HG02798 (cell line): ENCODE data around the gene WDR27.
"Not testable (repeated sequence)": the region's sequence is repeated elsewhere in the genome, so short reads cannot be mapped to it uniquely, and the experiment has no call there.

Experiments used
- ATAC-seq: cut with Tn5 transposase; IDR thresholded peaks from one replicate; pipeline ENCODE4 v1.9.1; 2021; ENCODE audit warnings: mild to moderate bottlenecking; ENCODE audit not compliant: unreplicated experiment, poor library complexity

The WDR27 gene

DNA sequence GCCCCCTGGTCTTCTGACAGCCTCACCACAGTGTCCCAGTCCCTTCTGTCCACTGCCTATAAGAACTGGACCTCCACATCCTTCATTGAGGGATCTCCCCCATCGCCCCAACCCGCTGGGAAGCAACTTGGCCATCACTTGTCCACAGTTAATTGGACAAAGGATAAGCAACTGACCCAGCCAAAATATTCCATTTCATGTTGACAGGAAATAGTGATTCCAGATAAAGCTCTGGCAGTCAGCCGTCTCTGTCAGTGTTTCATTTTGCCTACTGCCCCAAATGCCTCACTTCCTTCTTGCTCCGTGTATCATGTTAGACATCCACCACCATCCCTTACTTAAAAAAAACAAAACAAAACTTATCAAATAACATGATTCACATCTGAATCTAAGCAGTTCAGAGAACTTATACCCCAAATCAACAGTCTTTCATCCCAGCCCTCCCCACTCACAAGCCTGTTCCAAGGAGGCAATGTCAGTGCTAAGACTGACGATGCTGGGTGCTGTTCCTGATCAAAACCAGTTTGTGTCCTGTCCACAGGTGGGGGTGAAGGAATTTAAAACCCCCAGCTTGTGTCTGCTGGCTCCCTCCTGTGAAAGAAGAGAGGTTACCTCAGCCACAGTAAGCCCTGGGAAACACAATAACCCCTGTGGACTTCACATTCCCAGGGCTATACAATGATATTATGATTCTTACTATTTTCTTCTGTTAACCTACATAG, 162.5 kb downstream of the WDR27 start:
- no peak for ATAC-seq

DNA sequence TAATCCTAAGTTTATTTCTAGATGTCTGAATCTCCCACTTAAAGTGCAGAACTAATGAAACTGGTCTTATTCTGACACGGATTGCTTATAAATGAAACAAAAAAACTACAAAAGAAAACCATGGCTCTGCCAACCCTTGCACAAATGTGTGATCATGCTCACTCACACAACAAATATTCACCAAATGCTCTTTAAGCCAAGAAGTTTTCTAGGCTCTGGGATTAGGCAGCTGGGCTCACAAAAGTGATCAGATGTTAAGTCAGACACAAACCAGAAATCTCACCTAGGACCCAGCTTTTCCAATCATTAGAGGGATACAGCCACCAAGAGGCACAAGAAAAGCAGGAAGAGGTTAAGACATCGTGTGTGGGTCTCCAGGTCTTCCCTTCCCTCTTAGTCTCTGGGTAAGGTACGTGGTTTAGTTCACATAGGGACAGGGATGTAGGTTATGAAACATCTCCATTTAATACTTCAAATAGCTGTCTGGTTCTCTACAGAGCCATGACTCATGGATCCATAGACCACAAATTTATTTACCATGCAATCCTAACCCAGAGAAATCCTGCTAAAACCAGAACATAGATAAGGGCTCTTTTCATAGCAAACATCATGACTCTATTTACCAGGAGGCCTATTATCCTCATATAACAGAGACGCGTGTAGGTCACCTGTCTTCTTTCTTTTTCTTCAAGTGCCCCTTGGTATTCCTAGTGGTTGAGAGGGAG, 165.2 kb downstream of the WDR27 start:
- no peak for ATAC-seq

DNA sequence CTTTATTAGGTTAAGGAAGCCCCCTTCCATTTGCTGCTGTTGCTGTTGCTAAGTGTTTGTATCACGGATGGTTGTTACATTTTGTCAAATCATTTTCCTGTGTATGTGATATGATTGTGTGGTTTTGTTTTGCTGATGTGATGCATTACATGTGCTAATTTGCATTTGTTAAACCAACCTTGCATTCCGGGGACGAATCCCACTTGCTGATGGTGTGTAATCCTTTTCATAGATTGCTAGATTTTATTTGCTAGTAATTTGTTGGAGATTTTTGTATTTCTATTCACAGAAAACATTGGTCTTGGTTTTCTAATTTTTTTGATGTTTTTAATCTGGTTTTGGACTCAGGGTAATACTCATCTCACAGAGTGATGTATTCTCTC, 167.8 kb downstream of the WDR27 start:
- no peak for ATAC-seq

DNA sequence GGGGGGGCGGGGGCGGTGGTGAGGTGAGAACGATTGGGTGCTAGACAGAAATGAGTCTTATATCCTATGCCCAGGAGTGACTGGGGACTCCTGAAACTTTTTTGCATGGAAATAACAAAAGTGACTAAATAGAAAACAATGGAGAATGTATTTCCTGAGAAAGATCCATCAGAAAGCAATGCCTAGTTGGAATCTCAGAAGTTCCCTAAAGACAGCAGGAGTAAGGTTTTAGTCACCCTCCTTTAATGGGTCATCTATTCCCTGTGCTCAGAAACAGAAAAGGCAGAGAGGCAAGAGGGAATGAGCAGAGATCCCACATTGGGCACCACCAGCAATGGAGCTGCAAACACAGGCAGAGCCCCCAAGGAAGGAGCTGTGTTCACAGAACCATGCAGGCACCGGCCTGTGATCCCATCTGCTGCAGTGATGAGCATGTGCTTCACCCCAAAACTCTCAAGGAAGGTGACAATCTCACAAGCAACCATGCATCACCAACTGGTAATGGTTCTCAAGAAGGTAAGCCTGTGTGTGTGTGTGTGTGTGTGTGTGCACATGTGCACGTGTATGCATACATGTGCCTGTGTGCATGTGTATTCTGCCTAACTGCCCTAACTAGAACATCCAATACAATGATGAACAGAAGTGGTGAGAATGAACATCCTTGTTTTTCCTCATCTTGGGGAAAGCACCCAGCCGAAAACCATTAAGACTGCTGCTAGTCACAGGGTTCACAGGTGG, 168.4 kb downstream of the WDR27 start:
- ATAC-seq, result no peak

DNA sequence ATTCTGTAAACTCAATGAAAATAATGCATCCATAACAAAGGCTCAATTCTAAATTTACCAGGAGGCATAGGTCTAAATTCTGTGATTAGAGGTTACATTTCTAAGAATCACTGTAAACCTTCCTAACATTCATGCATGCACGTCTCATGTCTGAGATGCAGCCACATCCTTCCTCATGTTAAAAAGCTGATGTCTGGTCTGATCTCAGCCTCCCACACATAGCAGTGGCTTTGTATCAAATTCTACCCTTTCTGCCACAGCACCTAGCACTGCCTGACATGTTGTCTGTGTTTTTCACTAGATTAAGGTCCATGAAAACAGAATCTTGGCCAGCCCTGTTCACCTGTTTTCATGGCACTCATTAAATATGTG, 171.1 kb downstream of the WDR27 start:
- no peak for ATAC-seq

DNA sequence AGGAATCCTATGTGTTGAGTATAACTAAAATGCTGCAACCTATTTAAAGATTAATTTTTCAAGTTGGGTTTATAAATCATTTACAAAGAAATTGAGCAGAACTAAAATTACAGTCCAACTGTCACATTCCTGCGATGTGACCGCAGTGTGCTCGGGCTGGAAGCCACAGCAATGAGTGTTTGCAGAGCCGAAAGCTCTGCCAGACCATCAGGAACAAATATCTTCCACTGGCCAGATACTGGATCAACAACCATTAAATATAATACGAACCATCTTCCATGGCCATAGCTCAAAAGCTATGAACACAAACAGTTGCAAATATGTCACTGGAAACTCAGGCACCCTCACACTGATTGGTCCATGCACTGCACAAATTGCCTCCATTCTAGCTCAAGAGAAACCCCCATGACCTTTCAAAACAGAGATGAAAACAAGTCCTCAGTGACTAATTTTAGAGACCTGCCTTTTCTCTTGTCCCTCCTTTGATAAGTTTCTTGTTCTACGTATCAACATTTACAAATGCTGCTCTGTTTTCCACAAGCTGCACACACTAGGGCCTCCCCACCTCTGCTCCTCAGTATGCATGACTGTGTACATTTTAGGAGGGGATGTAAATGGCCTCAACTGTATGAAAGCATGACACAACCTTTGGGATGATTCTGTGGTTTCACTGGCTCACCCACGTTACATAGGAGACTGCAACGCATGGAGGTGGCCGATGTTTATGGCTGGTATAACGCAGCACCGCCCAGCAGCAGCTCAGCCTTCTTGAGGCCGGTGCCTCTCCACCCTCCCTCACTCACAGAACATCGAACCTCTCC, 171.7 kb downstream of the WDR27 start:
- no peak for ATAC-seq

DNA sequence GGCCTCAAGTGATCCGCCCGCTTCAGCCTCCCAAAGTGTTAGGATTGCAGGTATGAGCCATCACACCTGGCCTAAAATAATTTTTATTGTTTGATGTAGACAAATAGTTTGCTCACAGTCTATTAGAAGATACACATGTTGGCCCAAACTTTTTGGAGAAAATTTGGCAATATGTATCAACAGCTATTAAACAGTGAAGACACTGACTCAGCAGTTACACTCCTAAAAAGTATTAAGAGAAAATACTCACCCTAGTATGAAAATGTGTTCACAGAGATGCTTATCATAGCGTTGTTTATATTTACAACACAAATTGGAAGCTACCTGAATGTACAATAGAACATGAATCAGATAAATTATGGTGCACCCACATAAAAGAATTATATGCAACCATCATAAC, 173.1 kb downstream of the WDR27 start:
- no peak for ATAC-seq

DNA sequence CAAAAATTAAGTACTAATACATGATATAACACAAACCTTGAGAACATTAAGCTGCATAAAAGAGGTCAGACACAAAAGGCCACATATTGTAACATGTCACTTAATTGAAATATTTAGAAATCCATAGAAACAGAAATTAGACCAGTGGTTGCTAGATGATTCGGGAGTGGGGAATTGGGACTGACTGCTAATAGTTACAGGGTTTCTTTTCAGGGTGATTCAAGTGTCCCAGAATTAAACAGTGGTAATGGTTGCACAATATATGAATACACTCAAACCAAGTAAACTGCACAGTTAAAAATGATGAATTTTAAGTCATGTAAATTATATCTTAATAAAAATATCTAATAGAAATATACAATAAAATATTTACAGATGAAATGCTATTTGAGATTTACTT, 174.5 kb downstream of the WDR27 start:
- ATAC-seq, result no peak

DNA sequence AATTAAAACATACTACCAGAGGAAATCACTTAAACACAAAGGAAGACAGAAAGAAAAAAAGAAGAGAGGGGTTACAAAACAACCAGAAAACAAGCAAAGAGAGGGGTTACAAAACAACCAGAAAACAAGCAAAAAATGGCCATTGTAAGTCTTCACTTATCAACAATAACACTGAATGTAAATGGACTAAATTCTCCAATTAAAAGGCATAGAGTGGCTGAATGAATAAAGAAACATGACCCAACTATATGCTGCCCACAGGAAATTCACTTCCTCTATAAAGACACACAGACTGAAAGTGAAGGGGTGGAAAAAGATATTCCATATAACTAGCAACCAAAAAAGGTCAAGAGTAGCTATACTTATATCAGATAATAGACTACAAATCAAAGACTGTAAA, 180.0 kb downstream of the WDR27 start:
- no peak for ATAC-seq

DNA sequence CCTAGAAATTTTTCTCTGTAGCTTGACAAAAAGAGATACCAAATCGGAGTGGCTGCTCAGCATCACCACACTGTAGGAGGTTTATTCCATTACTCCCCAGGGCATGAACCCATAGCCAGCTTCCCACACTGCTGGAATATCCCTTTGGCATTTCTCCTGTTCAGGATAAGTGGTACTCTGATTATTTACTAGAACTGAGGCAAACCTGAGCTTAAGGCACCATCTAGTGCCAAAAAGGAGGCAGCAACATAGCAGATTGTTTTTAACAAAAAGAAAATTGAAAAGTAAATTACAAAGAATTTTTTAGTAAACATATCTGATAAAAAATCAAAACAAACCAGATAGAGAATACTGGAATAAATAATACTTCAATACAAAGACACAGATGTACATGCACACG, 181.7 kb downstream of the WDR27 start:
- ATAC-seq, result no peak

DNA sequence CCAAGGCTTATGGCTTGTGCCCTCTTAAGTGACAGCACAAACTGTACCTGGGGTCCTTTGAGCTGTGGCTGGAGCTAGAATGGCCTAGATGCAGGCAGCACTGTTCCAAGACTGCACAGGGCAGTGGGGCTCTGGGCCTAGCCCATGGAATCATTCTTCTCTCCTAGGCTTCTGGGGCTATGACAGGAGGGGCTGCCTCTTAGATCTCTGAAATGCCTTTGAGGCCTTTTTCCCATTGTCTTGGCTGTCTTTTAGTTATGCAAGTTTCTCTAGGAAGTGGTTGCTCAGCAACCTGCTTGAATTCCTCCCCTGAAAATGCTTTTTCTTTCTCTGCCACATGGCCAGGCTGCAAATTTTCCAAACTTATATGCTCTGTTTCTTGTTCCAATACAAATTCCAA, 183.4 kb downstream of the WDR27 start:
- ATAC-seq, result no peak

DNA sequence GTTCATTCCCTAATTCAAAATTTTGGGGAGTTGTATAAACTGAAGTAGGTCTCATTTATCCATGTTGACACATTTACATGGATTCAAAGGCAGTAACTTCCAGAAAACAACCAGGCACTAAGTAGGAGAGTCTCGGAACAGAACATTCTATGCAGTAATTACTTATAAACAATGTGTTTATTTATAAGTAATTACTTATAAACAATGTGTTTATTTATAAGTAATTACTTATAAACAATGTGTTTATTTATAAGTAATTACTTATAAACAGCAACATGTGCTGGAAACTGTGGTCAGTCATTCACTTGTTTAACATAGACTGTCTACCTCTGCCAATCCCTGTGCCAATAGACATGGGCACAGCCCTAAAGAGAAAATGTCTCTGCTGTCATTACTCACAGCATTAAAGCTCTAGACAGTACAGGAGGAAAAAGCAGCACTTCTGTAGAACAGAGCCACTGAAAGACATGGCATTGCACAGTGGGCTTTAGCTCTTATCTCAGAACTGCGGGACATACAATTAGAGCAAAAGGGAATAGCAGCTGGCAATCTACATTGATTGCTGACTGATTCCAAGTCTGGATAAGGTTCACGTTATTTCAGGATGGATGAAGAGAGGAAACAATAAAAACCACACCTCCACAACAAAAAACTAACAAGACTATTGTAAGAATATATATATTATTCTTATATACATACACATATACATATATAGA, 188.2 kb downstream of the WDR27 start:
- ATAC-seq, result no peak

DNA sequence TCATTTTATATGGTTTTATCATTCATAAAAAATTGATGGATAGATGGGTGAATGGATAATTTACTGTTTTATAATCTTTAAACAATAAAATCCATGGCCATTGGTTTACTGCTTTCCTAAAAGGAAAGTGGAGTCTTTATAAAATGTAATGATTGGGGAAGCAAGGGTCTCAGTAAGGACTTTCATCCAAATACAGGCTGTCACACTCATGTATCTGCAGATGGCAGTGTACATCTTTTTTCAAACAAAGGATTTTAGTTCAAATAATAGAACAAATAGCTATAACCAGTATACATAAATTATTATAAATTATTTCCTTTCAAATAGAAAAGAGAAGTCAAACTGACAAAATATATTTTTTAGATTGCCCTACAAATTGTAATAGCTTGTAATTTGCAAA, 190.0 kb downstream of the WDR27 start:
- ATAC-seq, result not testable (repeated sequence)

DNA sequence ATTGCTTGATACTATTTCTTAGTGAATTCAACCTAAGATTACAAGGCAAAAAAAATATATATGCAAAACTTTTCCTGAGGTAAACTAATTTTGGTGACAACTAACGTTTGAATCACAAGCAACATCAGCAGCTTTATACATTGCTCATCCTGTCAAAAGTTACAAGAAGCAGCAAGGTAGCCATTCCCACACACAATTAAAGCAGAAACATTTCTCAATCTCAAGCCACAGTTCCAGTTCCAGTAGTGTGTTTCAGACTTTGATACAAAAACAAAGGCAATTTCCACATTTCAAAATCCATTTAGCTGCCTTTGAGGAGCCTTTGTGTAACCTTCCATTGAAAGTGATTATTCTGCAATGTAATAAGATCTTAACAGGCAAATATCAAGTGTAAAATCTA, 191.0 kb downstream of the WDR27 start:
- no peak for ATAC-seq

DNA sequence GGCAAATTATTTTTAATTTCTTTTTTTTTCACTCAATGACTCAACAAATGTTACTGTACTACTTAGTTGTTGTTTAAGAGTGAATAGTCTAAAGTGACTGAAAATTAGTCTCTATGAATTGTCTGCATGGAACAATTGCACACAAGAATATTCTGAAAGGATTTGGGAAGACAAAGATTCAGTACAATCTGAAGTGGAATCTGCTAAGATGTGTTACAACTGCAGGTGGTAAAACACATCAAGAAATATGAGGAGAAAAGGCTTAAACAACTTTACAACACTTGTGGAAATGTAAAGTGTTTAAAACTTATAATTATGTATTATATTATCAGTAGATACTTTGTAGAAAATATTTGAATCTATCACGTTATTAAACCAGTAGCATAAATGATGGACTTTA, 193.4 kb downstream of the WDR27 start:
- no peak for ATAC-seq

DNA sequence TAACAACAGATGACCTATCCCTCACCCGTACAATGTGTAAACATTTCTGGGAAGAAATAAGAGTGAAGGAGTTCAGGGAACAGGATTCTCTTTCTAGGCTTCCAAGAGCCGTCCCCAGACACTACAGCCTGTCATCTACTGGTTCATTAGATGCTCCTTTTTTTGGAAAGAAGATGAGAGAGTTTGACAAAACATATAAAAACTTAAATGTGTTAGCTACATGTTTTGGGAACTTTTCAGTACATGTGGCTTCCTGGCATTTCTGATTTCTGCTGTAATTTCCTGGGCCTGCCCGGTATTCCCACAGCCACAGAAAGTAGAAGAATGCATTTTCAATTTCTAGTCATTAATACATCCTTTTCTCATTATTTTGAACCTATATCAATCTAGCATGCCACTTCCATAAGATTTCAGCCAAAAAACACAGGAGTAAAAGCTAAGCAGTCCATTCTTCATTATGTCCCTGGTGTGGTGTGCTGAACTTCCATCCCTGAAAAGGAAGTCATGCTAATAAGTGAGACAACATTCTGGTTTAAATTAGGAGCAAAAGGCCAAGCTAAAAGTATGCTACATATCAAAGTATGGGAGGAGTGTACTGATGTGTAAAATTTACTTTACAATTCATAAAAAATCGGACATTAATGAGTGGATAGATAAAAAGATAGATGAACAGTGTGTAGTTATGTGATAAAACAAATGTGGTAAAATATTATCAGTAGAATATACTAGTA, 198.2 kb downstream of the WDR27 start:
- ATAC-seq, result no peak

DNA sequence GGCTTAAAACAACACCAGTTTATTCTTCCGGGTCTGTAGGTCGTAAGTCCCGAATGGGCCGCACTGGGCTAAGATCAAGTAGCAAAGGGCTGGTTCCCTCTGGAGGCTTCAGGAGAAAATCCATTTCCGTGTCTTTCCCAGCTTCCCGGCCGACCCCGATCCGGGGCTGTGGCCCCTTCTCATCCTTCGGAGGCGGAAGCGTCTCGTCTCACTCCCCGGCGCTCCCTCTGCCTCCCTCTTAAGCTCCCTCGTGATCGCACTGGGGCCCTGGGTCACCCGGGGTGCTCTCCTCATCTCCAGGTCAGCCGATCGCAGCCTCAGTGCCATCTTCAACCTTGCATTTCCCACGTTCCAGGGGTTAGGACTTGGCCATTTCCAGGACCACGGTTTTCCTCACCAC, 199.4 kb downstream of the WDR27 start:
- no peak for ATAC-seq

DNA sequence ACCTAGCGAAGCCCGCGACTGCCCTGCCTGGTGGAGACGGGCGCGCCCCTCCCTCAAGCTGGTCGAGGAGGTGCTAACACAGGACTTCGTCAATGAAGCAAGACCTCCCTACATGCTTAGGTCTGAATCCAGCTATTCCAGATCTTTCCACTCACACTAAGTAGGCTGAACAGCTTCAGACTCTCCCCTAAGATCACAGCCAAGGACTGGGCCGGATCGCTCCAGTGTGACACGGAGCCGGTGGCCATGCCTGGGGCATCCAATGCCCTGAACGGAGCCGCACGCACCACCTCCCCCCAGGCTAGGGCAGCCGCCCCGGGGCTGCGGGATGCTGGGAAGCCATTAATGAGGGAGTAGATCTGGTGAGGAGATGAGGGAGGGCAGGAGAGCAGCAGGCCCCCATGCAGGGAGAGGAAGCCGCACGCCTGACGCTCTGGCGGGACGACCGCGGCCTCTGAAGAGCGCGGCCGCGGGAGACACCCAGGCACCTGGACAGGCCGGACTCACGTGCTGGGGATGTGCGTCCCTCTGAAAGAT, 200.0 kb downstream of the WDR27 start:
- ATAC-seq, result no peak

DNA sequence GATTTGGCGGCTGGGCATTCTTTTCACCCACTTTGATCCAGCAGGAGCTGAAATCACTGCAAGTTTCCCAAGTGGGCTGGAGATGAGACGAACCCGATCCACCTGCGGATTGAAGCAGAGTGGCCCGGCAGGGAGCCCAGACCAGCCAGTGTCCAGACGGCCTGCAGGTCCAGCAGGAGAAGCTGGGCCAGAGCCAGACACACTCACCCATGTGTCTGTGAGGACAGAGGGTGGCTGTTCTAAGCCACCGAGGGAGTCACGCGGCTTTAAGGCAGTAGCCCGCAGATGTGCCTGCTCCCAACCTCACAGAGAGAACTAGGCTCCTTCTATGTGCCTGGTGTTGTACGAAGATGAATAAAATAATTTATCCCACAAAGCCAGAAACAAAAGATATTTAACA, 200.7 kb downstream of the WDR27 start:
- ATAC-seq, result no peak
